K562 (cell line): ENCODE data around the gene MYBPC3. TPM values are rescaled to one million over a fixed set of nuclear protein-coding genes. Genes with fewer than 3 reads are reported as not detected.

Experiments used
- CAMTA2 ChIP-seq: fragments of 250-450 bp; sonication (Bioruptor Pico); conservative IDR thresholded peaks from 2 replicates; pipeline ENCODE4 v1.5.1; 2022
- EGR1 ChIP-seq: fragments of 450-650 bp; conservative IDR thresholded peaks from 2 replicates; pipeline ENCODE4 v1.6.1; 2017; ENCODE audit warnings: mild to moderate bottlenecking
- HMGN3 ChIP-seq: IDR thresholded peaks from 2 replicates; pipeline ENCODE4 v1.6.1; 2011; ENCODE audit warnings: borderline replicate concordance, low read depth, mild to moderate bottlenecking, mixed read lengths, low read length; ENCODE audit not compliant: insufficient read length; ENCODE audit errors: extremely low read depth
- LARP7 ChIP-seq: fragments of 450-650 bp; IDR thresholded peaks from 2 replicates; pipeline ENCODE4 v1.6.1; 2016
- MLLT1 ChIP-seq, 2 experiments: fragments of 450-650 bp; IDR thresholded peaks; 2 replicates each; pipeline ENCODE4 v1.6.1; 2016
- NELFE ChIP-seq: IDR thresholded peaks from 2 replicates; pipeline ENCODE4 v1.6.1; 2011; ENCODE audit warnings: mild to moderate bottlenecking; ENCODE audit not compliant: insufficient read depth, insufficient read length
- NR2C2 ChIP-seq, 2 experiments: fragments of 200-800 bp in 1 of 2; sonication (Bioruptor generic) in 1 of 2; sonication (generic) in 1 of 2; formaldehyde crosslinking in 1 of 2; IDR thresholded peaks; 2 replicates each; pipeline versions ENCODE4 v1.6.1 to v1.8.0; 2016 to 2022; ENCODE audit warnings: mild to moderate bottlenecking in 1 of 2, missing compliant biosample characterization in 1 of 2, missing genetic modification characterization in 1 of 2, missing genetic modification reagents in 1 of 2
- POLR2AphosphoS5 ChIP-seq: IDR thresholded peaks from 2 replicates; pipeline ENCODE4 v1.6.1; 2011; ENCODE audit warnings: mild to moderate bottlenecking, low read depth, low read length, moderate library complexity; ENCODE audit not compliant: control insufficient read depth, insufficient read depth
- POLR2B ChIP-seq: fragments of 450-650 bp; IDR thresholded peaks from 2 replicates; pipeline ENCODE4 v1.6.1; 2018; ENCODE audit warnings: low read depth; ENCODE audit not compliant: partially characterized antibody
- RBFOX2 ChIP-seq: fragments of 200-400 bp; formaldehyde crosslinking; IDR thresholded peaks from 2 replicates; pipeline ENCODE4 v1.6.1; 2017; ENCODE audit warnings: low read depth, mild to moderate bottlenecking, low read length, moderate library complexity
- SFPQ ChIP-seq: fragments of 200-400 bp; formaldehyde crosslinking; IDR thresholded peaks from 2 replicates; pipeline ENCODE4 v1.6.1; 2017; ENCODE audit warnings: mild to moderate bottlenecking, low read depth, low read length, moderate library complexity
- SP2 ChIP-seq: IDR thresholded peaks from 2 replicates; pipeline ENCODE4 v1.6.1; 2011; ENCODE audit warnings: mild to moderate bottlenecking, low read depth, low read length, moderate library complexity; ENCODE audit not compliant: poor library complexity, severe bottlenecking; ENCODE audit errors: extremely low read depth
- SRF ChIP-seq, 2 experiments: fragments of 250-450, 450-650 bp in 1 of 2; sonication (Bioruptor Pico) in 1 of 2; sonication (generic) in 1 of 2; formaldehyde crosslinking; IDR thresholded peaks; 2 replicates each; pipeline versions ENCODE4 v1.5.0 to v1.5.1; 2020 to 2022; ENCODE audit warnings: mild to moderate bottlenecking in 1 of 2, missing genetic modification reagents in 1 of 2
- TFAP4 ChIP-seq: sonication (generic); formaldehyde crosslinking; IDR thresholded peaks from 2 replicates; pipeline ENCODE4 v1.8.0; 2022; ENCODE audit warnings: missing genetic modification reagents, mild to moderate bottlenecking, moderate library complexity, borderline replicate concordance
- THAP12 ChIP-seq: fragments of 250-450 bp; sonication (Bioruptor Pico); IDR thresholded peaks from 2 replicates; pipeline ENCODE4 v1.9.0; 2021; ENCODE audit warnings: mild to moderate bottlenecking, inconsistent platforms
- XRCC4 ChIP-seq: IDR thresholded peaks from one replicate; pipeline ENCODE4 v1.6.1; 2011; ENCODE audit not compliant: insufficient read depth, insufficient read length; ENCODE audit errors: extremely low read depth
- ZC3H4 ChIP-seq: sonication (generic); formaldehyde crosslinking; IDR thresholded peaks from 2 replicates; pipeline ENCODE4 v1.9.0; 2021; ENCODE audit warnings: missing genetic modification reagents, borderline replicate concordance
- ZEB2 ChIP-seq: fragments of 450-650 bp; IDR thresholded peaks from 2 replicates; pipeline ENCODE4 v1.6.1; 2016
- ZFP36 ChIP-seq: fragments of 150-350 bp; IDR thresholded peaks from 2 replicates; pipeline ENCODE4 v1.6.1; 2018; ENCODE audit warnings: low read length, low read depth; ENCODE audit not compliant: partially characterized antibody
- ZNF24 ChIP-seq: fragments of 450-650 bp; IDR thresholded peaks from 2 replicates; pipeline ENCODE4 v1.6.1; 2016
- ZNF57 ChIP-seq: fragments of 450-650 bp; formaldehyde crosslinking; IDR thresholded peaks from 2 replicates; pipeline ENCODE4 v1.4.0; 2020; ENCODE audit warnings: mild to moderate bottlenecking, moderate library complexity
- polyA plus RNA-seq, 8 experiments: library from polyadenylated mRNA; depleted of rRNA in 4 of 8; stranded (reverse) in 5 of 8; unstranded in 3 of 8; fragments of >200 nt; fragmentation: Nextera tagmentation in 2 of 8; fragmentation: Illumina TruSeq in 1 of 8; extraction: Ambion mirVana in 2 of 8; extraction: Trizol in 1 of 8; gene quantifications; 2 replicates each; pipeline versions ENCODE4 v1.2.1 to v1.2.3, GENCODE V29; 2011 to 2014; ENCODE audit warnings: inconsistent platforms in 1 of 8, missing spikeins in 1 of 8
- total RNA-seq, 7 experiments: library from RNA; depleted of rRNA in 6 of 7; stranded (reverse); fragments of >200 nt in 6 of 7; fragmentation: Illumina TruSeq in 2 of 7; extraction: Trizol in 2 of 7; gene quantifications; 2 replicates each; pipeline versions ENCODE4 v1.2.1 to v1.2.3, GENCODE V29; 2011 to 2021; ENCODE audit warnings: low replicate concordance in 1 of 7

The MYBPC3 gene
- total and polyA plus RNA-seq, 9 of the 15 experiments (the other 6 are each of a cell fraction or from before 2014, with no cell fraction given) = 0.01 TPM; not detected in 8

GRCh38 chr11:47337229-47337924 is 15.1 kb downstream of the MYBPC3 start (continued):
- no peak for TF ChIP-seq SP2
- TF ChIP-seq ZC3H4 (CRISPR knock-in tag) = no peak
- TF ChIP-seq POLR2AphosphoS5 = no peak
- TF ChIP-seq SRF (CRISPR knock-in tag; IDR thresholded peaks at IDR 0.05) = no peak
- TF ChIP-seq ZEB2 = peak; percentile 54; the same call in 1 of the 2 replicates
- TF ChIP-seq THAP12 (CRISPR knock-in tag) = peak; percentile 27; the same call in 1 of the 2 replicates
- no peak for TF ChIP-seq ZNF57 (CRISPR knock-in tag)
- TF ChIP-seq ZFP36 = no peak
- TF ChIP-seq XRCC4 = no peak
- TF ChIP-seq TFAP4 (CRISPR knock-in tag) = peak; percentile 69; the same call in 1 of the 2 replicates
- no peak for TF ChIP-seq HMGN3
- TF ChIP-seq NELFE = no peak
- TF ChIP-seq ZNF24 = no peak; the same call in 1 of the 2 replicates
- TF ChIP-seq SFPQ = no peak
- no peak for TF ChIP-seq CAMTA2 (CRISPR knock-in tag)
- no peak for TF ChIP-seq MLLT1 (IDR thresholded peaks at IDR 0.05)
- no peak for TF ChIP-seq POLR2B
- TF ChIP-seq RBFOX2 = peak; percentile 29; the same call in 1 of the 2 replicates
- TF ChIP-seq EGR1 = no peak
- no peak for TF ChIP-seq LARP7
- TF ChIP-seq NR2C2 (CRISPR knock-in tag; IDR thresholded peaks at IDR 0.05) = peak; percentile 94
- TF ChIP-seq NR2C2 (tag; IDR thresholded peaks at IDR 0.05) = peak; percentile 95
